IPS-20b (cell line): Measurements from ENCODE around the gene INKA1.
"Not testable (repeated sequence)": the region's sequence is repeated elsewhere in the genome, so short reads cannot be mapped to it uniquely, and the experiment has no call there.

Experiments used
- H3K27ac ChIP-seq: one replicate; pipeline ENCODE4 v1.5.1; 2013; ENCODE audit warnings: low read length
- H3K27me3 ChIP-seq: 2 replicates; pipeline ENCODE4 v1.6.1; 2013; ENCODE audit warnings: mild to moderate bottlenecking, low read length, inconsistent platforms; ENCODE audit not compliant: insufficient read depth
- H3K36me3 ChIP-seq: 2 replicates; pipeline ENCODE4 v1.6.1; 2013; ENCODE audit warnings: low read depth, mild to moderate bottlenecking, inconsistent platforms, low read length, moderate library complexity; ENCODE audit not compliant: insufficient read depth
- H3K4me1 ChIP-seq: 2 replicates; pipeline ENCODE4 v1.6.1; 2013; ENCODE audit warnings: mild to moderate bottlenecking, control low read depth, inconsistent platforms, low read length, moderate library complexity; ENCODE audit not compliant: insufficient read depth
- H3K4me3 ChIP-seq: 2 replicates; pipeline ENCODE4 v1.5.1; 2013; ENCODE audit warnings: mild to moderate bottlenecking, low read length, inconsistent platforms
- H3K9ac ChIP-seq: 2 replicates; pipeline ENCODE4 v1.6.1; 2013; ENCODE audit warnings: low read depth, mild to moderate bottlenecking, inconsistent platforms, low read length, moderate library complexity
- H3K9me3 ChIP-seq: 2 replicates; pipeline ENCODE4 v1.6.1; 2013; ENCODE audit warnings: mild to moderate bottlenecking, low read depth, low read length, inconsistent platforms; ENCODE audit not compliant: insufficient read depth

INKA1 gene

GRCh38 chr3:49776101-49776500 lies 27.0 kb upstream of the INKA1 start:
- not testable (repeated sequence) for H3K4me1 ChIP-seq, H3K9me3 ChIP-seq, H3K9ac ChIP-seq, H3K4me3 ChIP-seq, H3K27ac ChIP-seq, H3K27me3 ChIP-seq
- H3K36me3 ChIP-seq: peaks cover 30% of the 10 kb centered on the region; the same call in 1 of the 2 replicates

GRCh38 chr3:49779358-49780079 lies 23.5 kb upstream of the INKA1 start:
- H3K27me3 ChIP-seq: no peaks in the 10 kb centered on the region
- no peak overlapping the region for H3K27ac ChIP-seq
- H3K36me3 ChIP-seq: peaks cover 40% of the 10 kb centered on the region
- H3K4me1 ChIP-seq: no peaks in the 10 kb centered on the region
- H3K9ac ChIP-seq: no peak overlapping the region
- H3K9me3 ChIP-seq: no peaks in the 10 kb centered on the region
- no peak overlapping the region for H3K4me3 ChIP-seq

DNA sequence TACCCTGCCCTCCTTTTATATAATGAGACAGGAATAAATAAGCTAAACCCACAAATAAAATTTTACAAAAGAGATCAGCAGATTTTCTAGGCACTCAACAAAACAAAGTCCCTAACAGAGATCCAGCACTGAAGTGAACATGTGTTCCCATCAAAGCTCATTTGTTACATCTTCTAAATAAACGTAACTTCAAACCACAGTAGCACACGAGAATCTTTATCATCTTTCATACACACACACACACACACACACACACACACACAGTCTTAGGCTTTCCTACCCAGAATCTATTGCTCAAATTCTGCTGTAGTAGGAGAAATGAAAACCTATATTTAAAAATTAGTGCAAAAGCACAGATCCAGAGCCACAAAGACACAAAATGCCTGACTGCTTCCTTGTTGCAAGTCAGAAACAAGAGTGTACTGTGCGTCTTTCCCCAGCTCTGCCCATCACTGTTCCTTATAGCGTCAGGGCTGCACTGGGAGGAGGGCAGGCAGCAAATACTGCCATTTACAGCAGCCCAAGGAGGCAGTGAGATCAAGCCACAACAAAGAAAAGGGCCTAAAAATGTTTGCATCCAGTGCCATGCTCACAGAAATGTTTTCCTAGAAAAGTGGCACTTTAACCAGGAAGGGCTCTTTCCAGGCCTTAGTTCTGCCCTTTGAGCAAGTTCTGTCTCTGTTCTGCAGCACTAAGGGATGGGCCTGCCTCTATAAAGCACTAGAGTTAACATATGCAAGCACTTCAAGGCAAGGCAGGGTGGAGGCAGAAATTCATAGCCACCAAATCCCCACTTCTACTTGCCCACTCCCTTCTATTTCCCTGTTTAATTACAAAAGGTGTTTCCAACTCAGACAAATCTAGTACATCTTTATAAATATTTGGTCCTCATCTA lies 22.7 kb upstream of the INKA1 start:
- Histone ChIP-seq H3K27ac (no peak overlapping the region), H3K27me3 (no peaks in the 10 kb centered on the region), H3K36me3 (peaks cover 41% of the 10 kb centered on the region), H3K4me1 (peaks cover under 1% of the 10 kb centered on the region), H3K9me3 (no peaks in the 10 kb centered on the region), H3K9ac (0 out of 2 replicates have a peak overlapping the region, but pooled peaks have one; percentile 11), H3K4me3 (no peak overlapping the region)

GRCh38 chr3:49780975-49781365 lies 22.1 kb upstream of the INKA1 start:
- not testable (repeated sequence) for H3K27ac ChIP-seq, H3K9me3 ChIP-seq, H3K4me3 ChIP-seq, H3K4me1 ChIP-seq, H3K27me3 ChIP-seq
- Histone ChIP-seq H3K36me3 (peaks cover 36% of the 10 kb centered on the region), H3K9ac (0 out of 2 replicates have a peak overlapping the region, but pooled peaks have one; percentile 11)

DNA sequence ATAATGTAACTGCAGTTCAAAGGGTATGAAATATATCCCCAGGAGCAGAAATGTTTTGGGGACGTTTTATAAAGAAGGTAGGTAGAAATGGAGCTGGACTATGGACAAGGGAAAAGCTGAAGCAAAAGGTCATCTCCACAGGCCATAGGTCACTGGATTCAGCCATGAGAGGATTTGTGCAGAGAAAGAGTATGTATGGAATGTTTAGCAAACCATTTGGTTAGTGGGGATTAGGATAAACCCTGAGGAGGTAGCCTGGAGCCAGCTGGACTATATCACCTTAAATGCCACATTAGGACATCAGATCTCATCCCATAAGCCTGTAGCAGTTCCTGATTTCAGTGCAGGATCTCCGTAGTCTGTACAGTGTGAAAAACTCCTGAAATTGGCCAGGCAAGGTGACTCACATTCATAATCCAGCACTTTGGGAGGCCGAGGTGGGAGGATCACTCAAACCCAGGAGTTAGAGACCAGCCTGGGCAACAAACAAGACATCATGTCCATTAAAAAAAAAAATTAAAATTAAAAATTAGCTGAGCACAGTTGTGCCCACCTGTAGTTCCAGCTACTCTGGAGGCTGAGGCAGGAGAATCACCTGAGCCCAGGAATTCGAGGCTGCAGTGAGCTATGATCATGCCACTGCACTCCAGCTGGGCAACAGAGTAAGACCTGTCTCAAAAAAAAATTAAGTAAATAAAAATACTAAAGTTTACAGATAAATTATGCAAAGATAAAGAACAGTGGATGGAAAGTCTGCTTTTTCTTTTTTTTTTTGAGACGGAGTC lies 21.5 kb upstream of the INKA1 start:
- Histone ChIP-seq H3K27ac (no peak overlapping the region), H3K36me3 (peaks cover 33% of the 10 kb centered on the region), H3K27me3 (no peaks in the 10 kb centered on the region), H3K4me3 (no peak overlapping the region), H3K4me1 (peaks cover 3% of the 10 kb centered on the region), H3K9me3 (no peaks in the 10 kb centered on the region), H3K9ac (no peak overlapping the region)

DNA sequence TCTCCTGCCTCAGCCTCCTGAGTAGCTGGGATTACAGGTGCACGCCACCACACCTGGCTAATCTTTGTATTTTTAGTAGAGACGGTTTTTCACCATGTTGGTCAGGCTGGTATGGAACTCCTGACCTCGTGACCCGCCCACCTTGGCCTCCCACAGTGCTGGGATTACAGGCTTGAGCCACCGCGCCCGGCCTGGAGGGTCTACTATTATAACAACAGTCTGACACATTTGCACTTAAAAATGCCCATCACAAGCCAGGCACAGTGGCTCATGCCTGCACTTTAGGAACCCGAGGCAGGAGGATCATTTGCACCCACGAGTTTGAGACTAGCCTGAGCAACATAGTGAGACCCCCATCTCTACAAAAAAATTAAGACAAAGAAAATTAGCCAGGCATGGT lies 20.8 kb upstream of the INKA1 start:
- H3K36me3 ChIP-seq: peaks cover 30% of the 10 kb centered on the region
- H3K27ac ChIP-seq, H3K4me3 ChIP-seq, H3K4me1 ChIP-seq, H3K9me3 ChIP-seq, H3K27me3 ChIP-seq, H3K9ac ChIP-seq: not testable (repeated sequence)

DNA sequence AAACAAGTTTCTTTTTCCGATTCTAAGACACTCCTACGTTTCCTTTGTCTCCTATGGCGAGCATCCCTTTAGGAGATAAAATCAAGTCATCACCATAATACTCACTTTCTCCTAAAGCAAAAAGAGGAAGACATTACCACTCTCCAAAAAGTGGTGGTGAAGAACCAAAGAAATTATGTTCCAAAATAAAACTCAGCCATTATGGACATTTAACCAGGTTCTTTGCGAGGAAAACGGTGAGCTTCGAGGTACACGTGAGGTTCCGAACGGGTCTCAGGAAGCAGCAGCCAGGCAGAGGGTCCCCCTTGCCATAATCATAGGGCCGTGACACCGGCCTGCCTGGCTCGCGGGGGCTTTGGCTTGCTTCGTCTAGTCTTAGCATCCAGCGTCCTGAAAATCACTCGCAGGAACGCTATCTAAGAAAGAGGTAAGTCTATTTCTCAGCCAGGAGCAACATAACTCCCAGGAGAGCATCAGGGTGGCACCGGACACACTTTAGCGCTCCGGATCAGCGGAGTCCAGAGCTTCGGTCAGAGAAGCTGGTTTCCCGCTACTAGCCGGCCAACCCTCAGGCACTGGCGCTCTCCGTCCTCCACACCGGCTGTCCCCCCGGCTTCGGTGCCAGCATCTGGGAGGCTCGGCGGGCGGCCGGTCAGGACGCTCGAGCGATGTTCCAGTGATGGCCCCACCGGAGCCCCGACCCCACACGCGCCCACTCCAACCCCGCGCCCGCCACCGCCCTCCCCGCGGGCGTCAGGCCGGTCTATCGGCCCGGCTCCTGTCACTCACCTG lies 17.3 kb upstream of the INKA1 start:
- H3K4me1 ChIP-seq: peaks cover 3% of the 10 kb centered on the region
- no peaks in the 10 kb centered on the region for H3K27me3 ChIP-seq
- H3K36me3 ChIP-seq: peaks cover 16% of the 10 kb centered on the region
- no peaks in the 10 kb centered on the region for H3K9me3 ChIP-seq
- peak overlapping the region; percentile 4 for H3K27ac ChIP-seq
- H3K9ac ChIP-seq: peak overlapping the region; percentile 84; the same call in 1 of the 2 replicates
- peak overlapping the region; percentile 86 for H3K4me3 ChIP-seq

DNA sequence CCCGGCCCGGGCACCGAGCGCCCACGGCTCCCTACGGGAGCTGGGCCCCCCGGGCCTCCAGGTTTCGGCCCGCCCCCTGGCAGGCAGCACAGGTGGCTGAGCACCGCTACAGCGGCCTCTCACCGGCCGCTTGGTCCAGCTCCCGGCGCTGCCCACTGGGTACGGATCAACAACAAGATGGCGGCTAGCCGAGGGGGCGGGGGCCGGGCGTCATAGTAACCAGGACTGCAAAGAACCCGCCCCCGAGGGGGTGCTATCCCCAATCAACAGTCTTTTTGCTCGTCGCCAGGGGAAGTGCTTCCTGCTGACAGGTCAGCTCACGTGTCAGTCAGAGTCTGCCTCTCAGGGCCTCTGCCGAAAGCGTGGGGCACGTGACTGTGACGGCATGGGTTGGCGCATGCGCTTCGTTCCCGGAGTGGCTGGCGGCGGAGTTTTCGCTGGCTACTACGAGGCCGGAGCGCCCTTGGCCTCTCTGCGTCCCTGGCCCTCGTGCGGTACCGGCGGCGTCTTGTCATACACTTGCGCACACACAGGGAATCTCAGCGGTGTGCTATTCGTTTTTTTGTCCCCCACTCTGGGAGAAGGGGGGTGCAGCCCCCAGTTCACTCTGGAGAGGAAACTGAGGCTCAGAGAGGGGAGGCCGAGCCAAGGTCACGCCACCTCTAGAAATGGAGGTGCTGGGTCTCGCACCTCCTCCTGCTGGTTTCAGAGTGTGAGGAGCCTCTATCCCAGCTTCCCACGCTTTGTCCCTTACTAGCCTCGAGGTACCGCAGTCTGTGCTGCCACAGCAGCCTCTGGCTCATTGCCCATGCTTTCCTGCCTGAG lies 16.5 kb upstream of the INKA1 start, which contains the start of gene IP6K1:
IP6K1 (minus strand) TSS at position 186 of the 825 bp plus-strand sequence. CDS start 38,502 bp downstream, outside the sequence.
- Histone ChIP-seq H3K27ac (peak within 1 kb of the TSS; percentile 4), H3K36me3 (peaks cover 11% of the 10 kb centered on the region), H3K9ac (peak within 1 kb of the TSS; percentile 84; the same call in 1 of the 2 replicates), H3K27me3 (no peaks in the 10 kb centered on the region), H3K9me3 (no peaks in the 10 kb centered on the region), H3K4me1 (peaks cover 3% of the 10 kb centered on the region), H3K4me3 (peak within 1 kb of the TSS; percentile 86)

- no peaks in the 10 kb centered on the region for H3K27me3 ChIP-seq
- peaks cover 3% of the 10 kb centered on the region for H3K4me1 ChIP-seq
- no peaks in the 10 kb centered on the region for H3K9me3 ChIP-seq
- H3K36me3 ChIP-seq: peaks cover 9% of the 10 kb centered on the region; the same call in 1 of the 2 replicates
- peak overlapping the region; percentile 44; the same call in 1 of the 2 replicates for H3K4me3 ChIP-seq
- peak overlapping the region; percentile 66; the same call in 1 of the 2 replicates for H3K9ac ChIP-seq
- no peak overlapping the region for H3K27ac ChIP-seq
Measured at GRCh38 chr3:49787182-49787464, 15.9 kb upstream of the INKA1 start.

- Histone ChIP-seq H3K9me3 (no peaks in the 10 kb centered on the region), H3K36me3 (peaks cover 9% of the 10 kb centered on the region; the same call in 1 of the 2 replicates), H3K27me3 (no peaks in the 10 kb centered on the region), H3K4me3 (no peak overlapping the region), H3K27ac (no peak overlapping the region), H3K4me1 (peaks cover 3% of the 10 kb centered on the region), H3K9ac (no peak overlapping the region)
Measured at GRCh38 chr3:49787536-49787935, 15.5 kb upstream of the INKA1 start.
